ENCODE results near the gene IL11RA.
A peak's percentile ranks its signal among the peaks of the same experiment; 100 is the strongest.

The IL11RA gene

GRCh38 chr9:34663303-34663605, 11.3 kb downstream of the IL11RA start:
- no peak for TF ChIP-seq CTCF (conservative IDR thresholded peaks at IDR 0.05; ENCODE audit: control insufficient read depth, insufficient read depth, low read depth, low read length)
- DNase-seq (ENCODE audit: low read depth): no peak
- no peak overlapping the region for H3K4me3 ChIP-seq (ENCODE audit: control insufficient read depth, low read depth, low read length)

- H3K4me3 ChIP-seq (ENCODE audit: control insufficient read depth, low read depth, low read length): peak overlapping the region; percentile 64
- DNase-seq (ENCODE audit: low read depth): peak; percentile 81
- TF ChIP-seq CTCF (conservative IDR thresholded peaks at IDR 0.05; ENCODE audit: control insufficient read depth, insufficient read depth, low read depth, low read length): peak; percentile 97
These were observed 12.5 kb downstream of the IL11RA start for GRCh38 chr9:34664281-34665066.

GRCh38 chr9:34665067-34665380, 13.0 kb downstream of the IL11RA start:
- no peak for TF ChIP-seq CTCF (conservative IDR thresholded peaks at IDR 0.05; ENCODE audit: control insufficient read depth, insufficient read depth, low read depth, low read length)
- H3K4me3 ChIP-seq (ENCODE audit: control insufficient read depth, low read depth, low read length): peak overlapping the region; percentile 64
- no peak for DNase-seq (ENCODE audit: low read depth)

GRCh38 chr9:34665381-34666250, 13.6 kb downstream of the IL11RA start:
- DNase-seq (ENCODE audit: low read depth): peak; percentile 95
- H3K4me3 ChIP-seq (ENCODE audit: control insufficient read depth, low read depth, low read length): peak overlapping the region; percentile 90
- no peak for TF ChIP-seq CTCF (conservative IDR thresholded peaks at IDR 0.05; ENCODE audit: control insufficient read depth, insufficient read depth, low read depth, low read length)

- TF ChIP-seq CTCF (conservative IDR thresholded peaks at IDR 0.05; ENCODE audit: control insufficient read depth, insufficient read depth, low read depth, low read length): no peak
- no peak overlapping the region for H3K4me3 ChIP-seq (ENCODE audit: control insufficient read depth, low read depth, low read length)
- DNase-seq (ENCODE audit: low read depth): no peak
These were observed 18.0 kb downstream of the IL11RA start for GRCh38 chr9:34669809-34670562.

- DNase-seq (ENCODE audit: low read depth): no peak
- TF ChIP-seq CTCF (conservative IDR thresholded peaks at IDR 0.05; ENCODE audit: control insufficient read depth, insufficient read depth, low read depth, low read length): no peak
- no peak overlapping the region for H3K4me3 ChIP-seq (ENCODE audit: control insufficient read depth, low read depth, low read length)
These were observed 19.3 kb downstream of the IL11RA start for GRCh38 chr9:34671307-34671706.
